ENCODE results near the gene GBX2.

DNA sequence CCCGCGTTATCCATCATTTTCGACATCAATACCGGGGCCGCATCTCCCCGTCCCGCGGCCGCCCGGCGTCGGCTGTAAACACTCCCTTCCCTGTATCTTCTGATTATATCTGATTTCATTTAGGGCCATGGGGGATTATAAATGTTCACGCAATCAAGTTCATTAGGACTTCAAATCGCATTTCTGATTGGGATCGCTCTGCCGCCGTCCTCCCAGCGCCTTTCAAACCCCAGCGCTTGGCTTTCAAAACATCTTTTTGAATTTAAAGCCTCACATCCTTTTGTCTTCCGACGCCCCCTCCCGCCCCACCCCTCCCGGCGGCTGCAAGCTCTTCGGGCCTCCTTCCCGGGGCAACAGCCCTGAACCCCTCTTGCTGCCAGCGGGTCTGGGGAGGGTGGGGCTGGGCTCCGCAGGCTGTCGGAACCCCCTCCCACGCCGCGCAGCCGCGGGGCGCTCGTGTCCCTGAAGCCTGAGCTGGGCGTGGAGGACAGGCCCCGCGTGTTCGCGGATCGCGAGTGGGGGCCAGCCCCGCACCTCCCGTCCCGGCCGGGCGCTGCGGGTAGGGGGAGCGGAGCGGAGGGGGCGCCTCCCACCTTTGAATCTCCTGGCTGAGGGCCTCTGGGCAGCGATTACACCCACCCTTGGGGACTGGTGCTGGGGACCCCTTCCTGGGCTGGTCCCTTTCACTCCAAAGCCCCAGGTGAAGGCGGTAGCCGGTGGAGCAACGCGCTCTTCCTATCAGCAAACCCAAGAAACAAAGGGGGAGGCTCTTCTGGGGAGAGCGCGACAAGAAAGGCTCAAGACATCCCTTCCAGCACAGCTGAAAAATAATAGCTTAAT, 11.3 kb upstream of the GBX2 start:
- TF ChIP-seq, protein P1, sequence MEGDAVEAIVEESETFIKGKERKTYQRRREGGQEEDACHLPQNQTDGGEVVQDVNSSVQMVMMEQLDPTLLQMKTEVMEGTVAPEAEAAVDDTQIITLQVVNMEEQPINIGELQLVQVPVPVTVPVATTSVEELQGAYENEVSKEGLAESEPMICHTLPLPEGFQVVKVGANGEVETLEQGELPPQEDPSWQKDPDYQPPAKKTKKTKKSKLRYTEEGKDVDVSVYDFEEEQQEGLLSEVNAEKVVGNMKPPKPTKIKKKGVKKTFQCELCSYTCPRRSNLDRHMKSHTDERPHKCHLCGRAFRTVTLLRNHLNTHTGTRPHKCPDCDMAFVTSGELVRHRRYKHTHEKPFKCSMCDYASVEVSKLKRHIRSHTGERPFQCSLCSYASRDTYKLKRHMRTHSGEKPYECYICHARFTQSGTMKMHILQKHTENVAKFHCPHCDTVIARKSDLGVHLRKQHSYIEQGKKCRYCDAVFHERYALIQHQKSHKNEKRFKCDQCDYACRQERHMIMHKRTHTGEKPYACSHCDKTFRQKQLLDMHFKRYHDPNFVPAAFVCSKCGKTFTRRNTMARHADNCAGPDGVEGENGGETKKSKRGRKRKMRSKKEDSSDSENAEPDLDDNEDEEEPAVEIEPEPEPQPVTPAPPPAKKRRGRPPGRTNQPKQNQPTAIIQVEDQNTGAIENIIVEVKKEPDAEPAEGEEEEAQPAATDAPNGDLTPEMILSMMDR (IDR thresholded peaks at IDR 0.05), result no peak
- no peak for TF ChIP-seq POLR2A (IDR thresholded peaks at IDR 0.05)
